ENCODE data around the gene TMEM256. TPM values are rescaled to one million over a fixed set of nuclear protein-coding genes. Genes with fewer than 3 reads are reported as not detected.

Gene TMEM256
- polyA plus RNA-seq, 3 donors: 39.2 to 81.4 (median 72.6) TPM

- H4K20me1 ChIP-seq (ENCODE audit: insufficient read depth, low read length): no peaks in the 10 kb centered on the region
- peaks cover 2 to 8% of the 10 kb centered on the region in 2 donors for H3K36me3 Mint-ChIP-seq
- intact Hi-C loops (cut with micrococcal nuclease): no loop called here
- peaks cover 51 to 78% (median 65%) of the 10 kb centered on the region in 3 donors for H3K27me3 Mint-ChIP-seq (ENCODE audit: low read depth in 3 of 3)
- no peak for DNase-seq
- no peak overlapping the region for H3K9ac ChIP-seq (ENCODE audit: insufficient read depth, low read length, poor library complexity, severe bottlenecking)
- peak overlapping the region; percentile 45 for H3K4me2 ChIP-seq (replicated peaks; ENCODE audit: extremely low read depth, low read length, poor library complexity, severe bottlenecking)
- peaks cover 7 to 21% (median 15%) of the 10 kb centered on the region in 7 donors for H3K9me3 Mint-ChIP-seq
- TF ChIP-seq, protein P1, sequence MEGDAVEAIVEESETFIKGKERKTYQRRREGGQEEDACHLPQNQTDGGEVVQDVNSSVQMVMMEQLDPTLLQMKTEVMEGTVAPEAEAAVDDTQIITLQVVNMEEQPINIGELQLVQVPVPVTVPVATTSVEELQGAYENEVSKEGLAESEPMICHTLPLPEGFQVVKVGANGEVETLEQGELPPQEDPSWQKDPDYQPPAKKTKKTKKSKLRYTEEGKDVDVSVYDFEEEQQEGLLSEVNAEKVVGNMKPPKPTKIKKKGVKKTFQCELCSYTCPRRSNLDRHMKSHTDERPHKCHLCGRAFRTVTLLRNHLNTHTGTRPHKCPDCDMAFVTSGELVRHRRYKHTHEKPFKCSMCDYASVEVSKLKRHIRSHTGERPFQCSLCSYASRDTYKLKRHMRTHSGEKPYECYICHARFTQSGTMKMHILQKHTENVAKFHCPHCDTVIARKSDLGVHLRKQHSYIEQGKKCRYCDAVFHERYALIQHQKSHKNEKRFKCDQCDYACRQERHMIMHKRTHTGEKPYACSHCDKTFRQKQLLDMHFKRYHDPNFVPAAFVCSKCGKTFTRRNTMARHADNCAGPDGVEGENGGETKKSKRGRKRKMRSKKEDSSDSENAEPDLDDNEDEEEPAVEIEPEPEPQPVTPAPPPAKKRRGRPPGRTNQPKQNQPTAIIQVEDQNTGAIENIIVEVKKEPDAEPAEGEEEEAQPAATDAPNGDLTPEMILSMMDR (IDR thresholded peaks at IDR 0.05): no peak
- no peak overlapping the region for H3K27ac ChIP-seq (ENCODE audit: low read depth in 1 of 2, low read length in 2 of 2)
- H3K4me1 Mint-ChIP-seq: peaks cover 18% of the 10 kb centered on the region
- no peak overlapping the region for H2AFZ ChIP-seq (ENCODE audit: insufficient read depth, low read depth, low read length, poor library complexity, severe bottlenecking)
- no peaks in the 10 kb centered on the region for H3K36me3 ChIP-seq (replicated peaks in 1 of 2; ENCODE audit: control insufficient read depth in 1 of 2, insufficient read depth in 2 of 2, low read length in 2 of 2)
- peak overlapping the region in 1 of 7 donors; percentile 57 for H3K27ac Mint-ChIP-seq
- 70% methylated on average over 3 of the region's 7 CpGs for WGBS (ENCODE audit: insufficient coverage)
- peak overlapping the region in 1 of 3 experiments; percentile 7 for H3K4me3 ChIP-seq (replicated peaks in 1 of 3; ENCODE audit: low read depth in 2 of 3, low read length in 3 of 3)
- H3K9me3 ChIP-seq (replicated peaks in 1 of 2; ENCODE audit: control insufficient read depth in 1 of 2, insufficient read depth in 1 of 2, low read length in 2 of 2): no peaks in the 10 kb centered on the region
- no peaks in the 10 kb centered on the region for H3K79me2 ChIP-seq (ENCODE audit: insufficient read depth, low read length)
- H3K4me1 ChIP-seq (ENCODE audit: control insufficient read depth in 1 of 2, insufficient read depth in 2 of 2, low read length in 2 of 2): peaks cover 16 to 23% of the 10 kb centered on the region in 2 donors
- peak overlapping the region; percentile 10 to 83 for H3K4me3 Mint-ChIP-seq
- peaks cover 34 to 59% of the 10 kb centered on the region in 2 donors for H3K27me3 ChIP-seq (ENCODE audit: control insufficient read depth in 2 of 2, insufficient read depth in 2 of 2, low read length in 2 of 2)
These were observed 23.6 kb downstream of the TMEM256 start for GRCh38 chr17:7380321-7380720.

DNA sequence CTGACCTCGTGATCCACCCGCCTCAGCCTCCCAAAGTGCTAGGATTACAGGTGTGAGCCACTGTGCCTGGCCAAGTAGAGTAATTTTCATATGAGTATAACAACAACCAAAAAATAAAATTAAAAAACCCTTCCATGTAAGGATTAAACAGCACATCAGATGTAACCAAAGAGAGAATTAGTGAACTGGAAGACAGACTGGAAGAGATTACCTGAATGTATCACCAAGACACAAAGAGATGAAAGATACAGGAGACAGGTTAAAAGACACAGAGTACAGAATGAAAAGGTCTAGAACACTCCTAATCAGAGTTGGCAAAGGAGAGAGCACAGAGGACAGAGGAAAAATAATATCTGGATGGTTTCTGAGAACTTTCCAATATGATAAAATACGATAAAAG is 24.8 kb downstream of the TMEM256 start:
- Mint-ChIP-seq H3K36me3 (peaks cover 2 to 7% of the 10 kb centered on the region in 2 donors), H3K9me3 (peaks cover 7 to 21% (median 15%) of the 10 kb centered on the region in 7 donors), H3K27me3 (ENCODE audit: low read depth in 3 of 3) (peaks cover 46 to 67% (median 54%) of the 10 kb centered on the region in 3 donors), H3K4me1 (peaks cover 12% of the 10 kb centered on the region), H3K27ac (no peak overlapping the region), H3K4me3 (no peak overlapping the region)
- no peak overlapping the region for H3K27ac ChIP-seq (ENCODE audit: low read depth in 1 of 2, low read length in 2 of 2)
- TF ChIP-seq, protein P1 (IDR thresholded peaks at IDR 0.05): no peak
- no peaks in the 10 kb centered on the region for H3K79me2 ChIP-seq (ENCODE audit: insufficient read depth, low read length)
- no peak overlapping the region for H3K9ac ChIP-seq (ENCODE audit: insufficient read depth, low read length, poor library complexity, severe bottlenecking)
- H3K4me2 ChIP-seq (replicated peaks; ENCODE audit: extremely low read depth, low read length, poor library complexity, severe bottlenecking): no peak overlapping the region
- DNase-seq: no peak
- WGBS (ENCODE audit: insufficient coverage): no CpG with 5 or more reads among the region's 3 CpGs
- no peak overlapping the region for H3K4me3 ChIP-seq (replicated peaks in 1 of 3; ENCODE audit: low read depth in 2 of 3, low read length in 3 of 3)
- H3K36me3 ChIP-seq (replicated peaks in 1 of 2; ENCODE audit: control insufficient read depth in 1 of 2, insufficient read depth in 2 of 2, low read length in 2 of 2): no peaks in the 10 kb centered on the region
- H3K9me3 ChIP-seq (replicated peaks in 1 of 2; ENCODE audit: control insufficient read depth in 1 of 2, insufficient read depth in 1 of 2, low read length in 2 of 2): no peaks in the 10 kb centered on the region
- intact Hi-C loops (cut with micrococcal nuclease): no loop called here
- no peaks in the 10 kb centered on the region for H4K20me1 ChIP-seq (ENCODE audit: insufficient read depth, low read length)
- peaks cover 34 to 49% of the 10 kb centered on the region in 2 donors for H3K27me3 ChIP-seq (ENCODE audit: control insufficient read depth in 2 of 2, insufficient read depth in 2 of 2, low read length in 2 of 2)
- no peak overlapping the region for H2AFZ ChIP-seq (ENCODE audit: insufficient read depth, low read depth, low read length, poor library complexity, severe bottlenecking)
- peaks cover 11 to 18% of the 10 kb centered on the region in 2 donors for H3K4me1 ChIP-seq (ENCODE audit: control insufficient read depth in 1 of 2, insufficient read depth in 2 of 2, low read length in 2 of 2)

Measured in CD14-positive monocyte (primary cell).